Measurements from ENCODE around the gene CLCN6.

Gene CLCN6

DNA sequence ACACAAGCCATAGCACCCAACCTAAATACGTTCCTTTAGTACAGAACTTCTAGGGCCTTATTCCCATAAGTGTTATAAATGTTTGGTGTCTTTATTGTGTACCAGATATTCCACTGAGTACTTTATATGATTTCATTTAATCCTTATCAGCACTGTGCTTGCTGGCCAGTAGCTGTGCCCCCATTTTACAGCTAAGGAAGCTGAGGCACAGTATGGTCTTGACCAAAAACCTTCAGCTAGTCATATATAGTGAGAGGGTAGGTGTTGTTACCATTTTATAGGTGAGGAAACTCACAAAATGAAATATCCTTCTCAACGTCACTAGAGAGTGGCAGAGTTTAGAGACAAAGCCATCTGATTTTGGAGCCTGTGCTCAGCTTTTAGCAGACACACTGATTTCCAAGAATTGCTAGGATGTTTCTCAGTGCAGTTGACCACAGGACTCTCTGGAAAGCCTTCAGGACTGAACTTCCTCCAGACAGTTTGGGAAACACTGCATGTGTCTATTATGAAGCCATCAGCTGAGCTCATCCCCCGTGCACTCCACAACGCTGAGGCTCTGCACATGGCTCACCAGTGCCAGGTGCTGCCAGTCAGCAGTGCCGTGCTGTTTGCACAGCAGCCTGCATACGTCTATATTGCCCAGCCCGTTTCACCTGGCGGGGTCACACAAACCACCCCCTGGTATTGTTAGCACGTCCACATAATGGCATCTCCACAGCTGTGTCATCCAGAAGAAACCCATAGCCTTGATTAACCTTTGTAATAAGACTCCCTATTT lies 26.1 kb downstream of the CLCN6 start:
- no peak for DNase-seq

DNA sequence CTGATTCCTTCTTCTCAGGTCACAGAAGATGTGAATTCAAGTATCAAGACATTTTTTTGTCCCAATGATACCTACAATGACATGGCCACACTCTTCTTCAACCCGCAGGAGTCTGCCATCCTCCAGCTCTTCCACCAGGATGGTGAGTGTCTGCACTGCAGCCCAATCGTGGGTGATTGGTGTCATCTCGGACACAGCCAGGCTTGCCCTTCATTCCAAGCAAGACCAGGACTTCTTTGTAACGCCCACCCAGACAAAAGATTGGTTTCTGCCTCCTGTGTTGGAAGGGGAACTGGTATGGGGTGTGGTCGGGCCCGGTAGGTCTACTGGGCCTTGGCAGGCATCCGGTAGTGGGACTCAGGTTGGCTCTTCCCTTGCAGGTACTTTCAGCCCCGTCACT lies 27.5 kb downstream of the CLCN6 start:
- no peak for DNase-seq

DNA sequence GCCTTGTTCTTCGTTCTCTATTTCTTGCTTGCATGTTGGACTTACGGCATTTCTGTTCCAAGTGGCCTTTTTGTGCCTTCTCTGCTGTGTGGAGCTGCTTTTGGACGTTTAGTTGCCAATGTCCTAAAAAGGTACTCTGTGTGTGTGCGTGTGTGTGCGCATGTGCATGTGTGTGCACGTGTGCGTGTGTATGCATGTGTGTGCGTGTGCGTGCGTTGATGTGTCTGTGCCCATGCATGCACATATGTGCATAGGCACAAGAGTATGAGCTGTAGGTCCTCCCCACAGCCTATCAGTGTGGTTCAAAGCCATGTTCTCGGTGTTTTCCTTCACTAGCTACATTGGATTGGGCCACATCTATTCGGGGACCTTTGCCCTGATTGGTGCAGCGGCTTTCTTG lies 27.9 kb downstream of the CLCN6 start:
- no peak for DNase-seq

DNA sequence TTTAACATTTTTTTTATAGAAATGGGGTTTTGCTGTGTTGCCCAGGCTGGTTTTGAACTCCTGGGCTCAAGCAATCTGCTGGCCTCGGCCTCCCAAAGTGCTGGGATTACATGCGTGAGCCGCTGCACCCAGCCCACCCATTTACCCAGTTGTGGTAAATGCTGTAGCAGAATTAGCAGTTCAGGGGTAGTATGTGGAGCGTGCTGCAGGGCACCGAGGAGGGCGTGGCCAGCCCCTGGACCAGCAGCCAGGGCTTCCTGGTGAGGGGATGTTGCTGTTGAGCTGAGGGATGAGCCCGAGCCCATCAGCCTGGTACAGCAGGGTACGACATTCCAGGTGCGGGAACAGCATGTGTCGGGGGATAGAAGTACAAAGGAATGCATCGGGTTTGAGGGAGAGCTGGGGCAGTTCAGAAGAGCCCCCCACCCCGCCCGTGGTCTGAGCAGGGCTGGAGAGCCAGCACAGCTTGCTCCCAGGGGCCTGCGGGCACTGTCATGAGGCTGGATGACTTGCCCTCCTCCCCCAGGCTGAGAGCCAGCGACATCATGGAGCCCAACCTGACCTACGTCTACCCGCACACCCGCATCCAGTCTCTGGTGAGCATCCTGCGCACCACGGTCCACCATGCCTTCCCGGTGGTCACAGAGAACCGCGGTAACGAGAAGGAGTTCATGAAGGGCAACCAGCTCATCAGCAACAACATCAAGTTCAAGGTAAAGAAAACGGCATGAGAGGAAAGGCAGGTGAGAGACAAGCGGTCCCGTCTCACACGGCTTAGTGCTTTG lies 29.6 kb downstream of the CLCN6 start:
- DNase-seq: no peak

DNA sequence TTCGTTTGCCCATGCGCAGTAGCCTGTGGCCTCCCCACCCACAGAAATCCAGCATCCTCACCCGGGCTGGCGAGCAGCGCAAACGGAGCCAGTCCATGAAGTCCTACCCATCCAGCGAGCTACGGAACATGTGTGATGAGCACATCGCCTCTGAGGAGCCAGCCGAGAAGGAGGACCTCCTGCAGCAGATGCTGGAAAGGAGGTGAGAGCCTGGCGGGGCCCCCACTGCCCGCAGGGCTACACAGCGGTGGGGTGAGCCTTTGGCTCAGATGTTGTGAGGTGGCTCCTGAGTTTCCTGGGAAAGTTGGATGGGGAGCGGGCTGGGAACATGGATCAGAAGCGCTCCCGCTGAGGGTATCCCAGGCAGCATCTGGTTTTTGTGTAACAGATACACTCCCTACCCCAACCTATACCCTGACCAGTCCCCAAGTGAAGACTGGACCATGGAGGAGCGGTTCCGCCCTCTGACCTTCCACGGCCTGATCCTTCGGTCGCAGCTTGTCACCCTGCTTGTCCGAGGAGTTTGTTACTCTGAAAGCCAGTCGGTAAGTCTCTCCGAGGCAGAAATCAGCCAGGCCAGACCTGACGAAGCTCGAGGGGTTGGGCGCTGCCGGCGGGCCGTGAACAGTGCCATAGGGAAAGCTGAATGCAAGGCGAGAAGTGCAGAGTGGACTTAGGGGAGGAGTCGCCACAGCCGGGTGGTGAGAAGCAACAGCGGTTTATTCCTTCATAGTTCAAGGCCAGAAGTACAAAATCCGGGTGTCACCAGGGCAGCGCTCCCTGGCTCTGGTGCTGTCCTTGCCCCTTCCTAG lies 31.2 kb downstream of the CLCN6 start:
- DNase-seq: no peak

DNA sequence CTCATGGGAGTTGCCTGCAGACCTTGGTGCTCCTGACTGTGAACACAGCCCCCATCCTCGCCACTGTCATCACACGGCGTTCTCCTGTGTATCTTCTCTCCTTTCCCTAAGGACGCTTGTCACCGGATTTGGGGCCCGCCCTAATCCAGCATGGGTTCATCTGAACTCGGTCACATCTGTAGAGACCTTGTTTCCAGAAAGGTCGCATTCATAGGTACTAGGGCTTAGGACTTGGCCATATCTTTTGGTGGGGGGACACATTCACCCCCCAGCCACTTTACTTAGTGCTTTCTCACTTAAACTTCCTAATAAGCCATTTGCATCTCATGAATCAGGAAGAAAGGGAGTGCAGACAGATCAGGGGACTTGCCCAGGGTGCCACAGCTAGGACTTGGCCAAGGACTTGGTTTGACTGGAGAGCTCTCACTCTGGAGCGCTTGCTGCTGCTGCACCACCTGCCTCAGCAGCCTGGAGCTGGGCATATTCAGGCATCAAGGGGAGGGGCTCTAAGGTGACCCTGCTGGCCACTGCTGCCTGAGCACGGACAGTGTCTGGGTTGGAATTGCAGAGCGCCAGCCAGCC lies 31.9 kb downstream of the CLCN6 start:
- no peak for DNase-seq

DNA sequence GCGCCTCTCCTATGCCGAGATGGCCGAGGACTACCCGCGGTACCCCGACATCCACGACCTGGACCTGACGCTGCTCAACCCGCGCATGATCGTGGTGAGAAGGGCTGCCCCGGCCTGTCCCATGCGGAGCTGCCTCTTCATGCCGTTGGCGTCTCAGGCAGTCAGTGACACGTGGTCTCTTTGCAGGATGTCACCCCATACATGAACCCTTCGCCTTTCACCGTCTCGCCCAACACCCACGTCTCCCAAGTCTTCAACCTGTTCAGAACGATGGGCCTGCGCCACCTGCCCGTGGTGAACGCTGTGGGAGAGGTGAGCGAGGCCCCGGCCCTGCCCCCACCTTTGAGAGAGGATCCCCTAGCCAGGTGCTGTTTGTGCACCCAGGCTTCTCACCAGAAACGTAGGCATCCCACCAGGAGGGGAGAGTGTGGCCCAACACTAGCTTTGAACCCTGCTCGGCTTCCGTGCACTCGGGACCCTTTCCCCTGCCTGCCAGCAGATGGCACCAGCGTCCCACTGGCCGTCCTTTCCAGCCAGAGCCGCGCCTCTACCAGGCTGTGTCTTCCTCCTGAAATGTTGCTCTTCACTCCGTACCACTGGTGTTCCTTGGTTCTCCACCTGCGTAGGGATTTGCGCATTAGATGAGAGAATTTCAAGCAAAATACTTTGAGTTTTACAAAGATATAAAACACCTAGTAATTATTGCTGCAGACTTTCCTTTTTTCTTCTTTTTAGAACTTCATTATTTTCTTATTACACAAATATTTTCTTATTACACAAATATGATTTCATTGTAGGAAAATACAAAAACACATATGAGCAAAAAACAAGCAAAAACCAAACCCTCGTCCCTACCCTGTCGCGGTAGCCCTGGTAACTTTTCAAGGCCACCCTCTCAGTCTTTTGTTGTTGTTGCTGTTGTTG lies 32.6 kb downstream of the CLCN6 start:
- DNase-seq: peak; percentile 6

DNA sequence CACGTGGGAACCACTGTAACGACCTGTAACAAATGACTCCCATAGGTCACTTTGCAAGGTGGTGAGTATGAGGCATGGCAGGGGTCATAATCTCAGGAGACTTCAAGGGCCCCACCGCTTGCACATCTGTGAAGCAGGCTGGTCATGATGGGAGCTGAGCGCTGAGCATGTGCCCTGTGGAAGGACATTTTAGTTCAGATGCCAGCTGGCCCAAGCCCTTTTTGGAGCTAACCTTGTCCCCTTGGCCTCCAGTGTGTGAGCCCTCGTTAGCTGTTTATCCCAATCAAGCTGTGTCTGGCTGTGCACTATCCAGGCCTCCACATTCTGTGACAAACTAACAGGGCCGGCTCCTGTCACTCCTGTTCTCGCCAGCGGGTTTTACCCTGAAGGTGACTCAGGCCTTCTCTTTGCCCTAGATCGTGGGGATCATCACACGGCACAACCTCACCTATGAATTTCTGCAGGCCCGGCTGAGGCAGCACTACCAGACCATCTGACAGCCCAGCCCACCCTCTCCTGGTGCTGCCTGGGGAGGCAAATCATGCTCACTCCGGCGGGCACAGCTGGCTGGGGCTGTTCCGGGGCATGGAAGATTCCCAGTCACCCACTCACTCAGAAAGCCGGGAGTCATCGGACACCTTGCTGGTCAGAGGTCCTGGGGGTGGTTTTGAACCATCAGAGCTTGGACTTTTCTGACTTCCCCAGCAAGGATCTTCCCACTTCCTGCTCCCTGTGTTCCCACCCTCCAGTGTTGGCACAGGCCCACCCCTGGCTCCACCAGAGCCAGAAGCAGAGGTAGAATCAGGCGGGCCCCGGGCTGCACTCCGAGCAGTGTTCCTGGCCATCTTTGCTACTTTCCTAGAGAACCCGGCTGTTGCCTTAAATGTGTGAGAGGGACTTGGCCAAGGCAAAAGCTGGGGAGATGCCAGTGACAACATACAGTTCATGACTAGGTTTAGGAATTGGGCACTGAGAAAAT lies 34.0 kb downstream of the CLCN6 start:
- no peak for DNase-seq

DNA sequence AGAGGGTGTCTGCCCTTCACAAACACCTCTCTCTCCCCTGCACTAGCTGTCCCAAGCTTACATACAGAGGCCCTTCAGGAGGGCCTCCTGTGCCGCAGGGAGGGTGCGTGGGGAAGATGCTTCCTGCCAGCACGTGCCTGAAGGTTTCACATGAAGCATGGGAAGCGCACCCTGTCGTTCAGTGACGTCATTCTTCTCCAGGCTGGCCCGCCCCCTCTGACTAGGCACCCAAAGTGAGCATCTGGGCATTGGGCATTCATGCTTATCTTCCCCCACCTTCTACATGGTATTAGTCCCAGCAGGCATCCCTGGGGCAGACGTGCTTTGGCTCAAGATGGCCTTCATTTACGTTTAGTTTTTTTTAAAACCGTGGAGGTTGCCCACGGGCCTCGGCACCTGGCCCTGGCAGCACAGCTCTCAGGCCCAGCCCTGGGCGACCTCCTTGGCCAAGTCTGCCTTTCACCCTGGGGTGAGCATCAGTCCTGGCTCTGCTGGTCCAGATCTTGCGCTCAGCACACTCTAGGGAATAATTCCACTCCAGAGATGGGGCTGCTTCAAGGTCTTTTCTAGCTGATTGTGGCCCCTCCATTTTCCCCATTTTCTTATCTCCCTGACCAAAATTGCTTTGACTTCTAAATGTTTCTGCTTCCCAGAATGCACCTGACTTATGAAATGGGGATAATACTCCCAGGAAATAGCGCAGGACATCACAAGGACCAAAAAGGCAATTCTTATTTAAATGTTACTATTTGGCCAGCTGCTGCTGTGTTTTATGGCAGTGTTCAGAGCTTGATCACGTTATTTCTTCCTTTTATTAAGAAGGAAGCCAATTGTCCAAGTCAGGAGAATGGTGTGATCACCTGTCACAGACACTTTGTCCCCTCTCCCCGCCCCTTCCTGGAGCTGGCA lies 35.5 kb downstream of the CLCN6 start:
- DNase-seq: no peak

DNA sequence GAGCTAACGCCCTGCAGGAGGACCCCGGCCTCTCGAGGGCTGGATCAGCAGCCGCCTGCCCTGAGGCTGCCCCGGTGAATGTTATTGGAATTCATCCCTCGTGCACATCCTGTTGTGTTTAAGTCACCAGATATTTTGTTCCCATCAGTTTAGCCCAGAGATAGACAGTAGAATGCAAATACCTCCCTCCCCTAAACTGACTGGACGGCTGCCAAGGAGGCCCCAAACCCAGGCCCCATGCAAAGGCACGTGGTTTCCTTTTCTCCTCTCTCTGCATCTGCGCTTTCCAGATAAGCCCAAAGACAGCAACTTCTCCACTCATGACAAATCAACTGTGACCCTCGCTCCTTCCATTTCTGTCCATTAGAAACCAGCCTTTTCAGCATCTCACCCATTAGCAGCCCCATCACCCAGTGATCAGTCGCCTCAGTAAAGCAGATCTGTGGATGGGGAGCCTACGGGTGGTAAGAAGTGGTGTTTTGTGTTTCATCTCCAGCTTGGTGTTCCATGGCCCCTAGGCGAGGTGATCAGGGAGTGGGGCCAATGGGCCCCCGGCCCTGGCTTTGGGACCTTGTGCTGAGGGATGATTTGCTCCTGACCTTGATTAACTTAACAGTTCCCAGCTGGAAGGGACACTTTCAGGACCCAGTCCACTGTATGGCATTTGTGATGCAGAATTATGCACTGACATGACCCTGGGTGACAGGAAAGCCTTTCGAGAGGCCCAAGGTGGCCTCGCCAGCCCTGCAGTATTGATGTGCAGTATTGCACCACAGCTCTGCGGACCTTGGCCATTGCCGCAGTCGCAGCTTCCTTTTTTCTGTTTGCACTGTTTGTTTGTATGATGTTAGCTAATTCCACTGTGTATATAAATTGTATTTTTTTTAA lies 36.4 kb downstream of the CLCN6 start:
- no peak for DNase-seq

DNA sequence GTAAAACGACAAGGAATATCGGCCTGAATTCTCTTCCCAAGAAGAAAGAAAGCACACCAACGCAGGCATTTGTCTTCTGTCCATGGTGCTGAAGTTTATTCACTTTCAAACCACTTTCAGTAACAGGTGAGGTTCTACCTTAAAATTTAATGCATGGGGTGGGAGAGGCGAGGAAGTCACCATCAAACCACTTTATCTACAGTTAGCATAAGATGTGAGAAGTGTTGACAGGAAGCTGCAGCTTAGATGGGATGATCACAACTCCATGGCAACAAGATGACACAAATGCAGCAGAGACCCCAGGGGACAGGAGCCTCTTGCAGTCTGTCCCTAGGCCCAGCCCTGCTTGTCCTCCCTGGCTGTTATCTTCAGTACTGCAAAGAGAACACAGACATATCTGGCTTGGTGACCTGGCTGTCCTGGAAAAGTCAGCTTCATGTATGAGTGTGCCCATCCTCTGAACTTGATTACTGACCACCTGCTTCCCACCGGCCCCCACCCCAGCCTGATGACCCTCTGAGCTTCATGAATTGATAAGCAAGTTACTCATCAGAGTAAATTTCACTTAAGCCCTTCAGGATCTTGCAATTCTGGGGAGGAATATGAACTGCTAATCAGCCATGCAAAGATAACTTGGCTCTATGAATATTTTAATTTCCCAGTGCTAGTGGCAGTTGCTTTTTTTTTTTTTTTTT lies 39.8 kb downstream of the CLCN6 start:
- no peak for DNase-seq

DNA sequence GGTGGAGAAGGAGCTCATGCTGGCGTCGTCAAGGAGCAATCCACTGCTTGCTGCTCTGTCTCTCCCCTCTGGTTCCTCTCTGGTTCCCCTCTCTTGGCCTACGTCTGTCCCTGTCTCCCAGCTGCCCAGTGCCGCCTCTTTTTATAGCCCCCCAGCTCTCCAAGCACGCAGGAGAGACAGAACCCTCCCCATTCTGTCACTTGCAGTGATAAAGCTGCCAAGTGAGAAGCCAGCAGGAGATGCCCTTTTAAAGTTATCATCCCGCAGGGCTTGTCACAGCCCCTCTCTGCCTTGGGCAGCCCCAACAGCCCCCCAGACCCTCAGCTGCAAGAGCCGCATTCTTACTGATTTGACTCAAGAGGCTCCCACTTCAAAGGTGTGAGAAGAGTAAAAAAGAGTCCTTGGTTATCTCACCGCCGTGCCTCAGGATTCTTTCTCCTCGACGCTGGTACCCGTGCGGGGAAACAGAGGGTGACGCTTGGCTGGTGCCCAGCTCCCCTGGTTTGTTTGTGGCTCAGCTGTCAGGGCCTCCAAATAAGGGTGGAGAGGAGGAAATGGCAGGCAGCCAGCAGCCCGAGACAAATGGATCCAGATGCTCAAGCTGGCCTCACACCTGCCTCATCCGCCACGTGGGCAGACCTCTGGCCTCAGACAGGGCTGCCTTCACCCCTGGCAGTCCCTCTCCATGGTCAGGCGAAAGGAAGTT lies 41.8 kb downstream of the CLCN6 start, which contains the start of gene NPPA:
Gene NPPA (minus strand): TSS at position 117 of the 706 bp plus-strand sequence. CDS start 99 bp downstream, at position 18.
- DNase-seq: no peak

DNA sequence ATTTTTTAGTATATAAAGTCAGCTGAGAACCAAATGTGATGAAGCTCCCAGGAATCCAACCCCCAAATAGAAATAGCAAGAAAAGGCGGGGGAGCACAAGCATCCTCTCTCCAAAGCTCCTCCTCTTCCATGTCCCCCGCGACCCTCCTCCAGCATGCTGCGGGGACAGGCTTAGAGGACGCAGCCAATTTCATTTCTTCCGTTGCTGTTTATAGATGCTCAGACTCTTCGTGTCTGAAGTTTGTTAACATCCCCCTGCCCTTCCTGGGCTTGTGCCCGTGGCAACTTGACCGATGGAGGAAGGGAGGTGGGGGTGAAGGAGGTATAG lies 42.3 kb downstream of the CLCN6 start:
- no peak for DNase-seq

DNA sequence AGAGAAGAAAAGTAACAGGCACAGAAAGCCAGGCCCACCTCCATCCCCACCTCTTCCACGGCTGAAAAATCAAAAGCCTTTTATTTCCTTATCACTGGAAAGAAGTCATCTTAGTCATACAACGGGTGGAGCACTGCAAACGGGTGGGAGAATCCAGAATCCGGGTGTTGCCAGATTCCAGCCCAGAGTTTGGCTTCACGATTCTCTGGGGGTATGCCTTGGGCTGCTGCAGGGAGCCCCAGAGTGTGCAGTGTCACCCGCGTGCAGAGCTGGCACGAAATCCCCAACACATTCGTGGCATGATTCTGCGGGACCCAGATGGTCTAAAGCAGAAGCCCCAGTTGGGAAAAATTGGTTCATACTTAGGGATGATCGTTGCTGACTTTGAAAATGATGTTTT lies 44.2 kb downstream of the CLCN6 start:
- no peak for DNase-seq

DNA sequence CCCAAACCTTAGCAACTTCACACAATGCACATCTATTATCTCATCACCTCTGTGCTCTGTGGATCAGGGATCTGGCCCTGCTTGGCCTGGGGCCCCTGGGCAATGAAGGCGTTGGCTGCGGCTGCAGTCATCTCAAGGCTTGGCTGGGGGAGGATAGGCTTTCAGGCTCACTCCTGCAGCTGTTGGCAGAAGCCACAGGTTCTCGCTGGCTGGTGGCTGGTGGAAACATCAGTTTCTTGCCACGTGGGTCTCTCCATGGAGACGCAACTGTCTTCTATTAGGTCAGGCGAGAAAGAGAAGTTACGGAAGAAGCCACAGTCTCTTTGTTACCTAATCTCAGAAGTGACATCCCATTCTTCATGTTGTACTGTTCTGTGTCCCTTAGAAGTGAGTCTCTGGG lies 45.2 kb downstream of the CLCN6 start:
- DNase-seq: no peak

DNA sequence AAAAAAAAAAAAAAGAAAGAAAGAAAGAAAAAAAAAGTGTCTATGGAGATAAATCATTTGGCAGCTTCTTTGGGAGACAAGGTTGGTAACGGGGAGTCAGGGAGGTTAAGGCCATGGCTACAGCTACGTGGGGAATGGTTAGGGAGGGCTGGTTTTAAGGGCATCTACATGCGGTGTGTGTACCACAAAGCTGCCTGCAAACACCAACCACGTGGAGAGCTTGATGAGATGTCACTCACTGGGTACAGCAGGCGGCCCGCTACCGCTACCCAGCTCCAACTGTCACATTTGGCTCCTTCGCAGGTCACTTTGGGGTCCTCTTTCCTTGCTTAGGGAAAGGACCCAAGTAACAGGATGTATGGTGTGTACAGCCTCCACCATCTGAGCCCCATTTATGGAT lies 48.5 kb downstream of the CLCN6 start:
- no peak for DNase-seq

DNA sequence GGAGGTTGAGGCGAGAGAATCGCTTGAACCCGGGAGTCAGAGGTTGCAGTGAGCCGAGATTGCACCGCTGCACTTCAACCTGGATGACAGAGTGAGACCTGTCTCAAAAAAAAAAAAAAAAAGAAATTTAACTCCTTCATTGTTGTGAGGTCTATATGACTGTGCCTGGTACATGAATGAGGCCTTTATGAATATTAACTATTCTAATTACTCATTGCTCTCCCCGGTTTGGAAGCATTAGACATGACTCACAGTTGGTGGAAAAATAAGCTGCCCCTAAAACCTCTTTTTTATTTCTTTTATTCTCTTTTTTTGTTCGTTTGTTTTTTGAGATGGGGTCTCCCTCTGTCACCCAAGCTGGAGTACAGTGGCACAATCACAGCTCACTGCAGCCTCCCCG lies 49.4 kb downstream of the CLCN6 start:
- no peak for DNase-seq

All from NCI-H526 treated with DMSO at 0.1 percent for 48 hours (cell line).